OCI-LY1 (cell line): ENCODE results near the gene FILIP1L.

Source experiments
- H2AFZ ChIP-seq: fragments of 200-600 bp; sonication (generic), shearing (Covaris generic); 2 replicates; pipeline ENCODE4 v1.6.0; 2014; ENCODE audit warnings: antibody characterized with exemption, mild to moderate bottlenecking, low read length
- H3F3A ChIP-seq: fragments of 200-600 bp; sonication (generic), shearing (Covaris generic); 2 replicates; pipeline ENCODE4 v1.6.0; 2014; ENCODE audit warnings: mild to moderate bottlenecking, antibody characterized with exemption, low read length, moderate library complexity; ENCODE audit not compliant: insufficient read depth
- H3K27ac ChIP-seq: fragments of 200-600 bp; sonication (generic); 2 replicates; pipeline ENCODE4 v1.5.1; 2014; ENCODE audit warnings: low read length, mixed run types, mild to moderate bottlenecking, low read depth; ENCODE audit not compliant: poor library complexity, severe bottlenecking
- H3K27me3 ChIP-seq: fragments of 200-600 bp; sonication (generic); 2 replicates; pipeline ENCODE4 v1.6.0; 2014; ENCODE audit warnings: antibody characterized with exemption, mild to moderate bottlenecking, low read length, moderate library complexity; ENCODE audit not compliant: insufficient read depth
- H3K36me3 ChIP-seq: fragments of 200-600 bp; sonication (generic); 2 replicates; pipeline ENCODE4 v1.6.1; 2014; ENCODE audit warnings: mild to moderate bottlenecking, antibody characterized with exemption, low read length, moderate library complexity, mixed read lengths; ENCODE audit not compliant: insufficient read depth
- H3K4me1 ChIP-seq: fragments of 200-600 bp; sonication (generic); 2 replicates; pipeline ENCODE4 v1.5.1; 2014; ENCODE audit warnings: mild to moderate bottlenecking, low read length, moderate library complexity; ENCODE audit not compliant: insufficient read depth, severe bottlenecking
- H3K4me2 ChIP-seq: fragments of 200-600 bp; sonication (generic), shearing (Covaris generic); 2 replicates; pipeline ENCODE4 v1.6.1; 2014; ENCODE audit warnings: low read length
- H3K4me3 ChIP-seq: fragments of 200-600 bp; sonication (generic); 2 replicates; pipeline ENCODE4 v1.5.1; 2014; ENCODE audit warnings: low read length, low read depth, mild to moderate bottlenecking, mixed read lengths; ENCODE audit not compliant: poor library complexity, severe bottlenecking
- H3K79me2 ChIP-seq: fragments of 200-600 bp; shearing (Covaris generic); 2 replicates; pipeline ENCODE4 v1.6.1; 2016; ENCODE audit warnings: mixed run types, low read length, mixed read lengths; ENCODE audit not compliant: insufficient read depth
- H3K9ac ChIP-seq: fragments of 200-600 bp; sonication (generic), shearing (Covaris generic); 2 replicates; pipeline ENCODE4 v1.6.1; 2014; ENCODE audit warnings: mild to moderate bottlenecking, low read length, mixed read lengths
- H3K9me2 ChIP-seq: fragments of 200-600 bp; sonication (generic), shearing (Covaris generic); 2 replicates; pipeline ENCODE4 v1.6.1; 2014; ENCODE audit warnings: low read depth, mild to moderate bottlenecking, low read length, mixed read lengths
- H3K9me3 ChIP-seq: fragments of 200-600 bp; shearing (Covaris generic); 2 replicates; pipeline ENCODE4 v1.6.1; 2014; ENCODE audit warnings: low read length, mixed read lengths
- H4K20me1 ChIP-seq: fragments of 200-600 bp; sonication (generic), shearing (Covaris generic); 2 replicates; pipeline ENCODE4 v1.6.0; 2016; ENCODE audit warnings: mild to moderate bottlenecking, low read length; ENCODE audit not compliant: insufficient read depth
- CTCF ChIP-seq: fragments of 200-600 bp; sonication (generic), shearing (Covaris generic); IDR thresholded peaks from 2 replicates; pipeline ENCODE4 v1.5.1; 2017; ENCODE audit warnings: mild to moderate bottlenecking, antibody characterized with exemption, low read length, moderate library complexity, mixed read lengths
- EZH2 ChIP-seq: fragments of 200-600 bp; sonication (generic), shearing (Covaris generic); IDR thresholded peaks from 2 replicates; pipeline ENCODE4 v1.8.0; 2017; ENCODE audit warnings: borderline replicate concordance, mixed run types, mild to moderate bottlenecking, antibody characterized with exemption, low read length, moderate library complexity, mixed read lengths

FILIP1L gene

GRCh38 chr3:99980606-99981005 is 133.7 kb downstream of the FILIP1L start:
- Histone ChIP-seq H3K27ac (no peak overlapping the region), H3K36me3 (no peaks in the 10 kb centered on the region), H3F3A (no peaks in the 10 kb centered on the region), H3K9me3 (no peaks in the 10 kb centered on the region), H4K20me1 (no peaks in the 10 kb centered on the region), H3K27me3 (no peaks in the 10 kb centered on the region), H3K4me2 (no peak overlapping the region), H3K79me2 (no peaks in the 10 kb centered on the region), H2AFZ (no peak overlapping the region), H3K4me3 (no peak overlapping the region), H3K9ac (no peak overlapping the region), H3K4me1 (no peaks in the 10 kb centered on the region), H3K9me2 (no peaks in the 10 kb centered on the region)
- TF ChIP-seq CTCF (no peak), EZH2 (no peak)

GRCh38 chr3:99978221-99978620 is 136.1 kb downstream of the FILIP1L start:
- H2AFZ ChIP-seq, result no peak overlapping the region
- TF ChIP-seq EZH2, result no peak
- no peak for TF ChIP-seq CTCF
- H3K79me2 ChIP-seq, result no peaks in the 10 kb centered on the region
- no peaks in the 10 kb centered on the region for H3K27me3 ChIP-seq
- no peaks in the 10 kb centered on the region for H3F3A ChIP-seq
- no peak overlapping the region for H3K4me3 ChIP-seq
- H3K9ac ChIP-seq, result no peak overlapping the region
- no peaks in the 10 kb centered on the region for H4K20me1 ChIP-seq
- H3K9me2 ChIP-seq, result no peaks in the 10 kb centered on the region
- H3K9me3 ChIP-seq, result no peaks in the 10 kb centered on the region
- H3K4me1 ChIP-seq, result no peaks in the 10 kb centered on the region
- no peak overlapping the region for H3K27ac ChIP-seq
- H3K4me2 ChIP-seq, result no peak overlapping the region
- H3K36me3 ChIP-seq, result no peaks in the 10 kb centered on the region

- H3K27me3 ChIP-seq, result no peaks in the 10 kb centered on the region
- H4K20me1 ChIP-seq, result no peaks in the 10 kb centered on the region
- H3K9me3 ChIP-seq, result no peaks in the 10 kb centered on the region
- no peak overlapping the region for H3K9ac ChIP-seq
- H2AFZ ChIP-seq, result no peak overlapping the region
- H3F3A ChIP-seq, result no peaks in the 10 kb centered on the region
- H3K79me2 ChIP-seq, result no peaks in the 10 kb centered on the region
- no peak overlapping the region for H3K4me3 ChIP-seq
- no peaks in the 10 kb centered on the region for H3K36me3 ChIP-seq
- no peak overlapping the region for H3K27ac ChIP-seq
- no peak overlapping the region for H3K4me2 ChIP-seq
- H3K4me1 ChIP-seq, result no peaks in the 10 kb centered on the region
- no peaks in the 10 kb centered on the region for H3K9me2 ChIP-seq
- TF ChIP-seq EZH2 (no peak), CTCF (no peak)
Observed at GRCh38 chr3:99976584-99976983, 137.7 kb downstream of the FILIP1L start.
